Aorta (tissue), 5 donors: Measurements from ENCODE around the gene SLC25A26. TPM values are rescaled to one million over a fixed set of nuclear protein-coding genes. Genes with fewer than 3 reads are reported as not detected.
"Not testable (repeated sequence)": the region's sequence is repeated elsewhere in the genome, so short reads cannot be mapped to it uniquely, and the experiment has no call there.

Source experiments
- ATAC-seq: fragments of 200-7000 bp; cut with Tn5 transposase; one replicate; pipeline ENCODE4 v1.9.1; 2022; ENCODE audit warnings: moderate library complexity; ENCODE audit not compliant: low FRiP score
- DNase-seq, 2 donors: peaks; one replicate each; pipeline ENCODE4 v3.0.0-alpha.2; 2020
- H3K27ac ChIP-seq, 2 donors: one replicate each; pipeline ENCODE4 v1.5.1; 2013; ENCODE audit warnings: low read length in 2 of 2, mild to moderate bottlenecking in 2 of 2, moderate library complexity in 2 of 2, control low read depth in 1 of 2, inconsistent platforms in 1 of 2, low read depth in 1 of 2
- H3K27me3 ChIP-seq, 2 donors: one replicate each; pipeline ENCODE4 v1.6.1; 2013; ENCODE audit warnings: control low read depth in 1 of 2, low read length in 1 of 2, mild to moderate bottlenecking in 1 of 2, moderate library complexity in 1 of 2; ENCODE audit not compliant: insufficient read depth in 2 of 2, control insufficient read depth in 1 of 2
- H3K36me3 ChIP-seq, 2 donors: one replicate each; pipeline ENCODE4 v1.6.1; 2013; ENCODE audit warnings: control low read depth in 1 of 2, low read length in 1 of 2, mild to moderate bottlenecking in 1 of 2; ENCODE audit not compliant: insufficient read depth in 2 of 2, control insufficient read depth in 1 of 2
- H3K4me1 ChIP-seq, 2 donors: one replicate each; pipeline ENCODE4 v1.6.1; 2013; ENCODE audit warnings: low read length in 2 of 2, control low read depth in 1 of 2, mild to moderate bottlenecking in 1 of 2, moderate library complexity in 1 of 2; ENCODE audit not compliant: insufficient read depth in 2 of 2, control insufficient read depth in 1 of 2
- H3K4me3 ChIP-seq, 2 donors: one replicate each; pipeline ENCODE4 v1.5.1; 2013; ENCODE audit warnings: low read length in 2 of 2, control low read depth in 1 of 2, mild to moderate bottlenecking in 1 of 2
- H3K9me3 ChIP-seq: one replicate; pipeline ENCODE4 v1.6.1; 2013; ENCODE audit warnings: mild to moderate bottlenecking, low read length; ENCODE audit not compliant: control insufficient read depth
- WGBS, 2 donors: extraction: QIAGEN DNeasy Blood & Tissue Kit; methylation state at CpG; one replicate each; pipeline ENCODE4 v1.1.7; 2013; 5-methylcytosine and 5-hydroxymethylcytosine counted together
- intact Hi-C, 2 donors: fragments of 100-400 bp; cut with DNase I; formaldehyde crosslinking; loops; one replicate each; pipeline versions ENCODE4 v1.14.2 to v1.15.0; 2022
- polyA plus RNA-seq, 2 donors: library from polyadenylated mRNA; stranded (reverse); fragments of 200-250 nt; gene quantifications; one replicate each; pipeline ENCODE4 v1.2.3, GENCODE V29; 2013
- total RNA-seq, 2 donors: library from RNA; stranded (reverse); fragmentation: NEBNext Ultra II Directional; extraction: Animal tissue kit (Norgen Biotek cat#: 25700); gene quantifications; one replicate each; pipeline ENCODE4 v1.2.1, GENCODE V29; 2021
- donor health status: healthy with polysubstance abuse.
- donor health status: Bipolar disorder and iron deficiency.
- donor health status: DM: no; HTN: no; CAD: no.
- donor health status: DM: no; HTN: no; CAD: no.
- donor health status: DM: yes; HTN: yes; CAD: no.

SLC25A26 gene
- total and polyA plus RNA-seq, 4 donors, result 14.9 to 17.5 (median 16.7) TPM

DNA sequence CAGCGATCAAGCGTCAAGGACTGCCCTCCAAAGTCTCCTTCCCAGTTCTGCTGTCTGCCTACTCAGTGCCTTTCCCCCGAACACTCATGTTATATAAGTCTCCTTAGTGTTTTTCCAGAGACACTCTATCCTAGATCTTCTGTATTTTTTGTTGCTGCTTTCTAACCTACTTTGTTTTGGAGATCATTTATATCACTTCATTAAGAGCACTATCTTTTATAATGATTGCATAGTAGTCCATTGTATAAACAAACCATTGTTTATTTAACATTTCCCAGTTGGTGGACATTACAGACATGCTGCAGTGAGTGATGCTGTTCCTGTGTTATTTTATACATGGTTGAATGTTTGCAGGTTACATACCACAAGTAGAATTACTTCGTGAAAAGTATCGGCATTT lies 47.1 kb downstream of the SLC25A26 start:
- Histone ChIP-seq H3K27ac (no peak overlapping the region), H3K9me3 (no peaks in the 10 kb centered on the region), H3K4me1 (no peaks in the 10 kb centered on the region), H3K36me3 (no peaks in the 10 kb centered on the region), H3K27me3 (no peaks in the 10 kb centered on the region), H3K4me3 (no peak overlapping the region)
- WGBS, 2 donors, result 87 to 88% methylated on average over 5 of the region's 5 CpGs
- intact Hi-C loops, result no loop called here
- DNase-seq (no peak), ATAC-seq (no peak)

- intact Hi-C loops, result no loop called here
- WGBS, 2 donors, result 90 to 96% methylated on average over 4 of the region's 4 CpGs
- Histone ChIP-seq H3K27ac (no peak overlapping the region), H3K36me3 (no peaks in the 10 kb centered on the region), H3K4me3 (no peak overlapping the region), H3K27me3 (no peaks in the 10 kb centered on the region), H3K4me1 (no peaks in the 10 kb centered on the region), H3K9me3 (no peaks in the 10 kb centered on the region)
- DNase-seq (no peak), ATAC-seq (no peak)
These were observed 48.1 kb downstream of the SLC25A26 start for GRCh38 chr3:66268864-66269263.

GRCh38 chr3:66269411-66269810 lies 48.6 kb downstream of the SLC25A26 start:
- WGBS, 2 donors, result 91 to 93% methylated on average over 1 of the region's 1 CpG
- H3K9me3 ChIP-seq, result no peaks in the 10 kb centered on the region
- intact Hi-C loops, result no loop called here
- H3K4me3 ChIP-seq, result no peak overlapping the region
- no peak overlapping the region for H3K27ac ChIP-seq
- no peak for ATAC-seq
- no peaks in the 10 kb centered on the region for H3K36me3 ChIP-seq
- DNase-seq, result no peak
- H3K27me3 ChIP-seq, result no peaks in the 10 kb centered on the region
- H3K4me1 ChIP-seq, result no peaks in the 10 kb centered on the region

DNA sequence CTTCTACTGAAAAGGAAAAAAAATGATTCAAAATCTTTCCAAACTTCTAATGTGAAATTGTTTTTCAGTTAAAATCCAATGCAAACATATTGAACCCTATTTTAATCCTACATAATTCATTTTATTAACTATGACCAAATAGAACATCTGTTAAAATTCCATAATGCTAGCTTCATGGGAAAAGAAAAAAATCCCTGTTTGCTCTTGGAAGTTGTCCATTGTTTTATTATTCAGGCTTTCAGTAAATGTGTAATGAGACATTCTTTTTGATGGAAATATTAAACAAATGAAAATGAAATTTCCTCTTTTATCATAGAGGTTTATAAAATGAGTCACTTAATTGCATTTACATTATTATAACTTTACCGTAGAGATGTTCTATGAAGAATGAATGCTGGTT lies 49.5 kb downstream of the SLC25A26 start:
- no peak for DNase-seq
- H3K9me3 ChIP-seq, result no peaks in the 10 kb centered on the region
- H3K4me3 ChIP-seq, result no peak overlapping the region
- intact Hi-C loops, result loop anchor here in 1 of 2 donors (10.0 kb wide), 1 partner anchor 135 kb away; no protein-coding TSS in a partner anchor
- H3K36me3 ChIP-seq, result no peaks in the 10 kb centered on the region
- no peaks in the 10 kb centered on the region for H3K27me3 ChIP-seq
- H3K27ac ChIP-seq, result no peak overlapping the region
- WGBS, 2 donors, result 44 to 46% methylated on average over 1 of the region's 1 CpG
- ATAC-seq, result no peak
- no peaks in the 10 kb centered on the region for H3K4me1 ChIP-seq

- no peak overlapping the region for H3K4me3 ChIP-seq
- ATAC-seq (no peak), DNase-seq (no peak)
- 38 to 49% methylated on average over 2 of the region's 2 CpGs for WGBS, 2 donors
- no peaks in the 10 kb centered on the region for H3K4me1 ChIP-seq
- H3K27ac ChIP-seq, result no peak overlapping the region
- intact Hi-C loops, result loop anchor here in 1 of 2 donors (10.0 kb wide), 1 partner anchor 134 kb away; no protein-coding TSS in a partner anchor
- H3K27me3 ChIP-seq, result no peaks in the 10 kb centered on the region
- H3K36me3 ChIP-seq, result no peaks in the 10 kb centered on the region
- H3K9me3 ChIP-seq, result no peaks in the 10 kb centered on the region
These were observed 49.9 kb downstream of the SLC25A26 start for GRCh38 chr3:66270701-66271100.

DNA sequence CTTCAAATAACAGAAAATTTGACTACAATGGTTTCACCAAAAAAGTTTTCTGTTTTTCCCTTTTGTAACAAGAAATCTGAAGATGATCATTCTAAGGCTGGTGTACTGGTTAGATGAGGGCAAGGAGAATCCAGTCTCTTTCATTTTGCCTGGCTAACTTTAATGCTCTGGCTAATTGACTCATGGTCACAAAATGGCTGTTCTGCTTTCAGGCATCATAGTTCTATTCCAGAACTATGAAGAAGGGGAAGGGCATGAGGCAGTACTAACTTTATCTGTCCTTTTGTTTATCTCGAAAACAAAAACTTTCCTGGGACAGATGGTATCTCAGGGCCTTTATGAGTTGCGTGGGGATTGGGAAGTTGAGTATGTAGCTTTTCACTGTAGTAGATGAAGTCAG lies 50.4 kb downstream of the SLC25A26 start:
- no peak for DNase-seq
- WGBS, 2 donors, result 95% methylated on average over 2 of the region's 2 CpGs
- ATAC-seq, result no peak
- Histone ChIP-seq H3K4me3 (no peak overlapping the region), H3K36me3 (no peaks in the 10 kb centered on the region), H3K27ac (no peak overlapping the region), H3K4me1 (no peaks in the 10 kb centered on the region), H3K27me3 (no peaks in the 10 kb centered on the region), H3K9me3 (no peaks in the 10 kb centered on the region)
- intact Hi-C loops, result loop anchor here in 1 of 2 donors (10.0 kb wide), 1 partner anchor 134 kb away; no protein-coding TSS in a partner anchor

DNA sequence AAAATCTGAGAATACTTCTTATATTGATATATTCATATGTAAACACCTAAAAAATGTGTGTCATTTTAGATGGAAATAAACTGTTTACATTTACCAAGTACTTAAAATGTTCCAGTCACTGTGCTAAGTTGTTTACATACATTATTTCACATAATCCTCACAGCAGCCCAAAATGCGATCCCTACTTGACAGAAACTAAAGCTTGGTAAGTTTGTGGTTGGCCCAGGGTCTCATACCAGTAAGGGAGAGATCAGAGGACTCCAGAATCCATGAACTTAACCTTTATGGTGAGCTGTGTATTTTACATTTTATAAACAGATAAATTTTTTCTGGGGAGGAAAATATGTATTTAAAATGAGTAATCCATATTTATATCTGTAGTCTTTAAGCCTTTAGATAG lies 51.2 kb downstream of the SLC25A26 start:
- H3K4me3 ChIP-seq, result no peak overlapping the region
- no peaks in the 10 kb centered on the region for H3K27me3 ChIP-seq
- no peaks in the 10 kb centered on the region for H3K4me1 ChIP-seq
- intact Hi-C loops, result loop anchor here in 1 of 2 donors (10.0 kb wide), 1 partner anchor 133 kb away; no protein-coding TSS in a partner anchor
- ATAC-seq (no peak), DNase-seq (no peak)
- no peaks in the 10 kb centered on the region for H3K36me3 ChIP-seq
- no peak overlapping the region for H3K27ac ChIP-seq
- H3K9me3 ChIP-seq, result no peaks in the 10 kb centered on the region
- WGBS, 2 donors, result 99 to 100% methylated on average over 1 of the region's 1 CpG

GRCh38 chr3:66274837-66275236 lies 54.0 kb downstream of the SLC25A26 start:
- not testable (repeated sequence) for ATAC-seq

DNA sequence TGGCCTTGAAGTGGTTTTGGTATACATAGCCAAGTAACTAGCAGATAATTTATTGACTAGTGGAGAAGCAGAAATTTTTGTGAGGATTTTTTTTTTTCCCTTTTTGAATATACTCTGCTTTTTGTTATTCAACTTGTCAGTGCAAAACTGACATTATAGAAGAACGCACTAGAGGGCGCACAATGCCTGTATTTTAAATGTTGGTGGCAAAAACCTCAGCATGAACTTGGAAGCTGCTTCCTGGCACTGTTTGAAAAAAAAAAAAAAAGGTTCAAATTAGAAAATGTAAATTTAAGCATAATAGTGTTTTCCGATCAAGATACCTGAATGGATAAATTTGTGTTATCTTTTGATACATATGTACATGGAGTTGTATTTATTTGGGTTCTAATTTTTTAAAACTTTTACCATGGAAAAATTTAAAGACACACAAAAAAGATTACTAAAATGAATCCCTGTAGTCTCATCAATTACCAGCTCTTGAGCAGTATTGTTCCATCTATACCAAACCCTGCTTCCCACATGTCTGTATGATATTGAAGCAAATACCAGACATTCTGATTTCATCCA lies 56.0 kb downstream of the SLC25A26 start:
- Histone ChIP-seq H3K27me3 (no peaks in the 10 kb centered on the region), H3K4me1 (no peaks in the 10 kb centered on the region), H3K27ac (no peak overlapping the region), H3K9me3 (no peaks in the 10 kb centered on the region), H3K36me3 (no peaks in the 10 kb centered on the region), H3K4me3 (no peak overlapping the region)
- no peak for DNase-seq
- WGBS, 2 donors, result 1 to 2% methylated on average over 3 of the region's 3 CpGs
- no peak for ATAC-seq
- intact Hi-C loops, result loop anchor here (5.0 to 10.0 kb wide), 3 partner anchors 128 to 546 kb away; no protein-coding TSS in a partner anchor

More at GRCh38 chr3:66274837-66275236, 54.0 kb downstream of the SLC25A26 start:
- WGBS, 2 donors, result 93% methylated on average over 5 of the region's 6 CpGs
- not testable (repeated sequence) for H3K27me3 ChIP-seq, H3K27ac ChIP-seq, H3K4me3 ChIP-seq, H3K9me3 ChIP-seq, H3K36me3 ChIP-seq, DNase-seq, H3K4me1 ChIP-seq
- intact Hi-C loops, result loop anchor here (5.0 to 10.0 kb wide), 3 partner anchors 130 to 547 kb away; no protein-coding TSS in a partner anchor
